GM12874 (cell line): Measurements from ENCODE around the gene ZFP36L1.
A peak's percentile ranks its signal among the peaks of the same experiment; 100 is the strongest.

Source experiments
- CTCF ChIP-seq: IDR thresholded peaks from 2 replicates; pipeline ENCODE4 v1.5.1; 2011; ENCODE audit warnings: low read depth, mild to moderate bottlenecking, control low read depth, low read length, moderate library complexity; ENCODE audit not compliant: insufficient read depth

The ZFP36L1 gene

GRCh38 chr14:68800390-68800789 is 7.5 kb upstream of the ZFP36L1 start:
- no peak for TF ChIP-seq CTCF

GRCh38 chr14:68798621-68799020 is 5.8 kb upstream of the ZFP36L1 start:
- no peak for TF ChIP-seq CTCF

GRCh38 chr14:68797121-68797670 is 4.3 kb upstream of the ZFP36L1 start:
- no peak for TF ChIP-seq CTCF

- no peak for TF ChIP-seq CTCF
These were observed 3.7 kb upstream of the ZFP36L1 start for GRCh38 chr14:68796418-68797101.

GRCh38 chr14:68795597-68796417 is 2.9 kb upstream of the ZFP36L1 start:
- TF ChIP-seq CTCF: peak; percentile 71

- TF ChIP-seq CTCF: no peak
These were observed 2.2 kb upstream of the ZFP36L1 start for GRCh38 chr14:68794851-68795596.
